ENCODE data around the gene ZBTB44.
"Not testable (repeated sequence)": the region's sequence is repeated elsewhere in the genome, so short reads cannot be mapped to it uniquely, and the experiment has no call there.

Gene ZBTB44

GRCh38 chr11:130338667-130339066, 23.9 kb upstream of the ZBTB44 start:
- ATAC-seq (ENCODE audit: insufficient read depth, low read depth) (no peak), DNase-seq (no peak)
- Histone ChIP-seq H3K9ac (ENCODE audit: low read depth, low read length) (no peak overlapping the region), H4K20me1 (ENCODE audit: insufficient read depth, low read length) (no peaks in the 10 kb centered on the region), H3K36me3 (ENCODE audit: insufficient read depth, low read length) (no peaks in the 10 kb centered on the region), H3K27ac (ENCODE audit: low read length) (no peak overlapping the region), H3K4me1 (ENCODE audit: insufficient read depth, low read length) (no peaks in the 10 kb centered on the region), H3K9me3 (ENCODE audit: insufficient read depth, low read length, severe bottlenecking) (peaks cover 12% of the 10 kb centered on the region), H3K4me2 (ENCODE audit: insufficient read depth, low read length) (no peak overlapping the region), H2AFZ (ENCODE audit: low read depth, low read length) (no peak overlapping the region), H3K27me3 (ENCODE audit: insufficient read depth, low read length, poor library complexity) (no peaks in the 10 kb centered on the region), H3K4me3 (ENCODE audit: low read depth in 1 of 2, low read length in 2 of 2) (no peak overlapping the region), H3K79me2 (ENCODE audit: insufficient read depth, low read length) (no peaks in the 10 kb centered on the region)
- no peak for TF ChIP-seq CTCF (IDR thresholded peaks at IDR 0.05; ENCODE audit: borderline replicate concordance, extremely low read depth, low read length, poor library complexity, severe bottlenecking)
- no peak for TF ChIP-seq EZH2 (IDR thresholded peaks at IDR 0.05; ENCODE audit: borderline replicate concordance, low read depth, low read length, severe bottlenecking)

DNA sequence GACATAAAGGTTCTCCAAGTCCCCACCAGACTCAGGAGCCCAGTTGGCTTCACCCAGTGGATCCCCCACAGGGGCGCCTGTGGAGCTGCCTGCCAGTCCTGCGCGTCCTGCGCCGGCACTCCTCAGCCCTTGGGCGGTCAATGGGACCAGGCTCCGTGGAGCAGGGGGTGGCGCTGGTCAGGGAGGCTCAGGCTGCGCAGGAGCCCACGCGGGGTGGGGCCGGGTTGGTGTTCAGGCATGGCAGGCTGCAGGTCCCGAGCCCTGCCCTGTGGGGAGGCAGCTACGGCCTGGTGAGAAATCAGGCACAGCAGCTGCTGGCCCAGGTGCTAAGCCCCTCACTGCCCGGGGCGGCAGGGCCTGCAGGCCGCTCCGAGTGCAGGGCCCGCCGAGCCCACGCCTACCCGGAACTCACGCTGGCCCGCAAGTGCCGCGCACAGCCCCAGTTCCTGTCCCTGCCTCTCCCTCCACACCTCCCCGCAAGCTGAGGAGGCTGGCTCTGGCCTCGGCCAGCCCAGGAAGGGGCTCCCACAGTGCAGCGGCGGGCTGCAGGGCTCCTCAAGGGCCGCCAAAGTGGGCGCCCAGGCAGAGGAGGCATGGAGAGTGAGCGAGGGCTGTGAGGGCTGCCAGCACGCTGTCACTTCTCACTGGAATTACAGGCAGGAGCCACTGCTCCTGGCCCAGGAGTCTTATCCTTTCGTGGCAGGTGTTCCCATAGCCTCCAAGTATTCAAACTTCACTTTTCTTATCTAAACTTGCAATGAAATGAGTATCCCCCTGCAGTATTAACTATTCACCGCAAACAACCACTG, 22.8 kb upstream of the ZBTB44 start:
- Histone ChIP-seq H3K4me3 (ENCODE audit: low read depth in 1 of 2, low read length in 2 of 2) (no peak overlapping the region), H3K27me3 (ENCODE audit: insufficient read depth, low read length, poor library complexity) (no peaks in the 10 kb centered on the region), H3K4me1 (ENCODE audit: insufficient read depth, low read length) (no peaks in the 10 kb centered on the region), H2AFZ (ENCODE audit: low read depth, low read length) (no peak overlapping the region), H3K9me3 (ENCODE audit: insufficient read depth, low read length, severe bottlenecking) (peaks cover 12% of the 10 kb centered on the region), H4K20me1 (ENCODE audit: insufficient read depth, low read length) (no peaks in the 10 kb centered on the region), H3K79me2 (ENCODE audit: insufficient read depth, low read length) (no peaks in the 10 kb centered on the region), H3K27ac (ENCODE audit: low read length) (no peak overlapping the region), H3K4me2 (ENCODE audit: insufficient read depth, low read length) (no peak overlapping the region), H3K9ac (ENCODE audit: low read depth, low read length) (no peak overlapping the region), H3K36me3 (ENCODE audit: insufficient read depth, low read length) (no peaks in the 10 kb centered on the region)
- DNase-seq, result no peak
- TF ChIP-seq CTCF (IDR thresholded peaks at IDR 0.05; ENCODE audit: borderline replicate concordance, extremely low read depth, low read length, poor library complexity, severe bottlenecking) (no peak), EZH2 (IDR thresholded peaks at IDR 0.05; ENCODE audit: borderline replicate concordance, low read depth, low read length, severe bottlenecking) (no peak)
- ATAC-seq (ENCODE audit: insufficient read depth, low read depth), result no peak

DNA sequence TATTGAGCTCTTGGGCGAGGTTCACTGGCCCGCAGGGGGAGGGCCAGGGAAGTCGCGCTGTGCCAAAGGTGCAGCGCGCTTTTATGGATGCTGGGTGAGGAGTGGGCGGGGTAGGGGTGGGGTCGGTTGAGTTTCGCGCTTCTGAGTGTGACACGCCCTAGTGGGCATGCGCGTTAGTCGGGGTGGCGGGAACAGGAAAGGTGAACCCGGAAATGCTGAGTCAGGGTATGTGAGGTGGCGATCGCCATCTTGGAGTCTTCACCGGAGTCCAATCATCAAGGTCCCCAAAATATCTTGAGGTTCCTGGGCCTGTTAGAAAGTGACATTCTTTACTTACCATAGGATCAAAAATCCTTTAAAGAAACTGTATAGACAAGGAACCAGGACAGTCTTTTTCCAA, 16.7 kb upstream of the ZBTB44 start:
- not testable (repeated sequence) for H3K9ac ChIP-seq (ENCODE audit: low read depth, low read length); H3K4me3 ChIP-seq (ENCODE audit: low read depth in 1 of 2, low read length in 2 of 2); H4K20me1 ChIP-seq (ENCODE audit: insufficient read depth, low read length); H3K4me1 ChIP-seq (ENCODE audit: insufficient read depth, low read length); H3K36me3 ChIP-seq (ENCODE audit: insufficient read depth, low read length); H3K9me3 ChIP-seq (ENCODE audit: insufficient read depth, low read length, severe bottlenecking); H3K27ac ChIP-seq (ENCODE audit: low read length); ATAC-seq (ENCODE audit: insufficient read depth, low read depth); H3K79me2 ChIP-seq (ENCODE audit: insufficient read depth, low read length); H3K4me2 ChIP-seq (ENCODE audit: insufficient read depth, low read length); H2AFZ ChIP-seq (ENCODE audit: low read depth, low read length); H3K27me3 ChIP-seq (ENCODE audit: insufficient read depth, low read length, poor library complexity); DNase-seq

GRCh38 chr11:130330101-130330684, 15.5 kb upstream of the ZBTB44 start:
- H3K36me3 ChIP-seq (ENCODE audit: insufficient read depth, low read length), result no peaks in the 10 kb centered on the region
- H3K9ac ChIP-seq (ENCODE audit: low read depth, low read length), result no peak overlapping the region
- no peak overlapping the region for H3K4me2 ChIP-seq (ENCODE audit: insufficient read depth, low read length)
- no peak overlapping the region for H3K27ac ChIP-seq (ENCODE audit: low read length)
- no peaks in the 10 kb centered on the region for H3K79me2 ChIP-seq (ENCODE audit: insufficient read depth, low read length)
- H3K27me3 ChIP-seq (ENCODE audit: insufficient read depth, low read length, poor library complexity), result no peaks in the 10 kb centered on the region
- no peaks in the 10 kb centered on the region for H3K9me3 ChIP-seq (ENCODE audit: insufficient read depth, low read length, severe bottlenecking)
- DNase-seq, result no peak
- no peaks in the 10 kb centered on the region for H4K20me1 ChIP-seq (ENCODE audit: insufficient read depth, low read length)
- no peak for TF ChIP-seq EZH2 (IDR thresholded peaks at IDR 0.05; ENCODE audit: borderline replicate concordance, low read depth, low read length, severe bottlenecking)
- TF ChIP-seq CTCF (IDR thresholded peaks at IDR 0.05; ENCODE audit: borderline replicate concordance, extremely low read depth, low read length, poor library complexity, severe bottlenecking), result no peak
- H2AFZ ChIP-seq (ENCODE audit: low read depth, low read length), result no peak overlapping the region
- no peak overlapping the region for H3K4me3 ChIP-seq (ENCODE audit: low read depth in 1 of 2, low read length in 2 of 2)
- H3K4me1 ChIP-seq (ENCODE audit: insufficient read depth, low read length), result no peaks in the 10 kb centered on the region
- no peak for ATAC-seq (ENCODE audit: insufficient read depth, low read depth)

All from DND-41 (cell line).